Measurements from ENCODE around the gene DPH1.
A peak's percentile ranks its signal among the peaks of the same experiment; 100 is the strongest.

Gene DPH1

GRCh38 chr17:2084766-2085647 lies 55.1 kb downstream of the DPH1 start:
- in situ Hi-C loops (cut with HindIII; ENCODE audit: low pct_ligation_motif_present, low pct_unique_long_range_greater_than_20kb, low sequenced_read_pairs) = no loop called here
- no peak for DNase-seq

GRCh38 chr17:2085648-2085949 lies 55.6 kb downstream of the DPH1 start:
- in situ Hi-C loops (cut with HindIII; ENCODE audit: low pct_ligation_motif_present, low pct_unique_long_range_greater_than_20kb, low sequenced_read_pairs) = no loop called here
- DNase-seq = no peak

- in situ Hi-C loops (cut with HindIII; ENCODE audit: low pct_ligation_motif_present, low pct_unique_long_range_greater_than_20kb, low sequenced_read_pairs) = no loop called here
- DNase-seq = no peak
Measured at GRCh38 chr17:2086306-2086705, 56.4 kb downstream of the DPH1 start.

GRCh38 chr17:2087597-2088211 lies 57.8 kb downstream of the DPH1 start:
- in situ Hi-C loops (cut with HindIII; ENCODE audit: low pct_ligation_motif_present, low pct_unique_long_range_greater_than_20kb, low sequenced_read_pairs) = no loop called here

GRCh38 chr17:2089021-2089422 lies 59.1 kb downstream of the DPH1 start:
- DNase-seq = no peak
- in situ Hi-C loops (cut with HindIII; ENCODE audit: low pct_ligation_motif_present, low pct_unique_long_range_greater_than_20kb, low sequenced_read_pairs) = no loop called here

More at GRCh38 chr17:2087597-2088211, 57.8 kb downstream of the DPH1 start:
- no peak for DNase-seq

- DNase-seq = no peak
- in situ Hi-C loops (cut with HindIII; ENCODE audit: low pct_ligation_motif_present, low pct_unique_long_range_greater_than_20kb, low sequenced_read_pairs) = no loop called here
Measured at GRCh38 chr17:2090210-2090641, 60.3 kb downstream of the DPH1 start.

GRCh38 chr17:2090804-2091534 lies 61.0 kb downstream of the DPH1 start:
- DNase-seq = peak; percentile 77
- in situ Hi-C loops (cut with HindIII; ENCODE audit: low pct_ligation_motif_present, low pct_unique_long_range_greater_than_20kb, low sequenced_read_pairs) = no loop called here

- in situ Hi-C loops (cut with HindIII; ENCODE audit: low pct_ligation_motif_present, low pct_unique_long_range_greater_than_20kb, low sequenced_read_pairs) = no loop called here
- DNase-seq = no peak
Measured at GRCh38 chr17:2092253-2092652, 62.3 kb downstream of the DPH1 start.

- DNase-seq = no peak
- in situ Hi-C loops (cut with HindIII; ENCODE audit: low pct_ligation_motif_present, low pct_unique_long_range_greater_than_20kb, low sequenced_read_pairs) = no loop called here
Measured at GRCh38 chr17:2093349-2093748, 63.4 kb downstream of the DPH1 start.

Data from ACHN (cell line).